Measurements from ENCODE around the gene PCBP1.

GRCh38 chr2:70061317-70061716 is 26.0 kb upstream of the PCBP1 start:
- TF ChIP-seq CTCF (IDR thresholded peaks at IDR 0.05): no peak
- no peak for TF ChIP-seq POLR2A (IDR thresholded peaks at IDR 0.05)
- no peak for TF ChIP-seq POLR2AphosphoS5 (IDR thresholded peaks at IDR 0.05)

Data from breast epithelium (tissue), 3 donors.